Tongue (tissue), 2 donors: ENCODE data around the gene FBXW10. TPM values are rescaled to one million over a fixed set of nuclear protein-coding genes. Genes with fewer than 3 reads are reported as not detected.
"Not testable (repeated sequence)": the region's sequence is repeated elsewhere in the genome, so short reads cannot be mapped to it uniquely, and the experiment has no call there.

Source experiments
- DNase-seq: peaks from one replicate; pipeline ENCODE4 v3.0.0-alpha.2; 2015
- total RNA-seq: library from RNA; depleted of rRNA; stranded (reverse); fragments of >200 nt; gene quantifications from one replicate; pipeline ENCODE4 v1.2.3, GENCODE V29; 2014

The FBXW10 gene
- total RNA-seq, 1 donor from 2014 or later = 0.31 TPM

GRCh38 chr17:18755969-18756368 is 12.1 kb downstream of the FBXW10 start:
- not testable (repeated sequence) for DNase-seq

GRCh38 chr17:18757368-18758044 is 13.7 kb downstream of the FBXW10 start:
- DNase-seq = not testable (repeated sequence)

- not testable (repeated sequence) for DNase-seq
Observed at GRCh38 chr17:18758344-18758743, 14.5 kb downstream of the FBXW10 start.

DNA sequence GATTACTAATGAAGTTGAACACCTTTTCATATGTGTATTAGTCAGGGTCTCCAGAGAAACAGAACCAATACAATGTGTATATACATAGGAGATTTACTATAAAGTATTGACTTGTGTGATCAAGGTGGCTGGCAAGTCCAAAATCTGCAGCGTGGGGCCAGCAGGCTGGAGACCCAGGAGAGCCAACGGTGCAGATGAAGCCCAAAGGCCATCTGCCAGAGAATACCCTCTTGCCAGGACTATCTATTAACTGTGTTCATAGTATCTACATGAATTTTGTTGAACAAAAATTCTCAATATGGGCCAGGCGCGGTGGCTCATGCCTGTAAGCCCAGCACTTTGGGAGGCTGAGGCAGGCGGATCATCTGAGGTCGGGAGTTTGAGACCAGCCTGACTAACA is 16.4 kb downstream of the FBXW10 start:
- not testable (repeated sequence) for DNase-seq

- not testable (repeated sequence) for DNase-seq
Observed at GRCh38 chr17:18770572-18770971, 26.7 kb downstream of the FBXW10 start.

- peak; percentile 8 for DNase-seq
Observed at GRCh38 chr17:18771066-18771465, 27.2 kb downstream of the FBXW10 start.

GRCh38 chr17:18772471-18772870 is 28.6 kb downstream of the FBXW10 start:
- peak; percentile 5 for DNase-seq

GRCh38 chr17:18780991-18781718 is 37.3 kb downstream of the FBXW10 start, which contains the start of gene TVP23B:
Gene TVP23B, plus strand, starts transcription at chr17:18781183. Its CDS starts 111 bp downstream, at chr17:18781294.
- peak; percentile 98 for DNase-seq

DNA sequence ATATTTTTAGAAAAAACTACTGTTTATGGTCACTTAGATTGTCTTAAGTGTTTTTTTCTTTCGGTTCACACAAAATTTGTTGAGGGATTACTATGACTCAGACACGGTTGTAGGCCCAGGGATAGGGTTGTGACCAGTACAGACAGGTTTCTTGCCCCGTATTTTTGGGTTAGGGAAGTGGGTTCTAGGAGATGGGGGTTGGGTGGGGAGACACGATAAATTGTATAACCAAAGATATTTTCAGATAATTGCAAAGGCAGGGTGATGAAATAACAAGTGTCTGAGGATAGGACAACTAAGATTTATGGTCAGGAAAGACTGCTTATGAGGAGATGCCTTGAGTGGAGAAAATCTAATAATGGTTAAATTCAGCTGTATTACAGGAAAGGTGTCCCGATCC is 38.0 kb downstream of the FBXW10 start:
- not testable (repeated sequence) for DNase-seq

GRCh38 chr17:18785933-18786332 is 42.1 kb downstream of the FBXW10 start:
- not testable (repeated sequence) for DNase-seq

GRCh38 chr17:18786890-18787289 is 43.0 kb downstream of the FBXW10 start:
- not testable (repeated sequence) for DNase-seq

GRCh38 chr17:18791402-18791801 is 47.5 kb downstream of the FBXW10 start:
- DNase-seq = not testable (repeated sequence)

DNA sequence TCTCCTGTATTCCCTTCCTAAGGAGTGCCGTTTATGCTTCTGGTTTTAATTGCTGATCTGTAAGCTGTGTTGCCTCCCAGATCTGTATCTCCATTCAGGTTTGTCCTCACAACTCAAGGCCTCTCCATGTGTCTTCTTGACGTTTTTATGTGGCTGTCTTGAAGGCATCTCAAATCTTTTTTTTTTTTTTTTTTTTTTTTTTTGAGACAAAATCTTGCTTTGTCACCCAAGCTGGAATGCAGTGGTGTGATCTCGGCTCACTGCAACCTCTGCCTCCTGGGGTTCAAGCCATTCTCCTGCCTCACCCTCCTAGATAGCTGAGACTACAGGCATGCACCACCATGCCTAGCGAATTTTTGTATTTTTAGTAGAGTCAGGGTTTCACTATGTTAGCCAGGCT is 51.0 kb downstream of the FBXW10 start:
- not testable (repeated sequence) for DNase-seq

GRCh38 chr17:18796887-18797286 is 53.0 kb downstream of the FBXW10 start:
- DNase-seq = not testable (repeated sequence)

DNA sequence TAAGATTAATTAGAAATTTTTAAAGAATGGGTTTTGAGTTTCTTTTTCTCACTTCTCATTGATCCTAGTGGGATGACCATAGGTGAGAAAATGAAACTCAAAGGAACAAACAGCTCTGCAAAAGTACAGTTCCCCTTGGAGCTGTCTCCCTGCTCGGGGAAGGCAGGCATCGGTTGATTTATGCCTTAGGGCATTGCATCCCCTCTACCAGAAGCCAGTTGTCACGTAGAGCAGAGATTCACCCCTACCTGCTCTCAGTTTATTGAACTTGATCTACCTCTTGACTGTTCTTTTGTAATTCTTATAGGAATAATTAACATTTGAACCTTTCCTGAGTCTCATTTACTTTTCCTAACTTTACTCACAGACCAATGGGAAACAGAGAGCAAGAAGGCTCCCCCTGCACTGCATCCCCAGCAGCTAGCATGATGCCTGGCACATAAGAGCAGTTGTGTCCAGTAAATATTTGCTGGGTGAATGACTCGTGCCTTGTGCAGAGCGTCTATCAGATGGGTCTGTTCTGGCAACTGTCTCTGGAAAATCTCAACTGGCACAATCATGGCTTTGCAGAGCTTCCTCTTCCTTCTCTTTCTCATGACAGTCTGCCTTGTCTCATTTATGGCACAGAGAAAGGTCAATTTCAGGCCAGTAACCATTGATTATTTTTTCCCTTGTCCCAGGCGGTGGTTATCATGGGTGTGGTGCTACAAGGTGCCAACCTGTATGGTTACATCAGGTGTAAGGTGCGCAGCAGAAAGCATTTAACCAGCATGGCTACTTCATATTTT is 59.8 kb downstream of the FBXW10 start:
- not testable (repeated sequence) for DNase-seq

- not testable (repeated sequence) for DNase-seq
Observed at GRCh38 chr17:18815924-18816323, 72.1 kb downstream of the FBXW10 start.

GRCh38 chr17:18816489-18817371 is 72.9 kb downstream of the FBXW10 start:
- peak; percentile 79 for DNase-seq

DNA sequence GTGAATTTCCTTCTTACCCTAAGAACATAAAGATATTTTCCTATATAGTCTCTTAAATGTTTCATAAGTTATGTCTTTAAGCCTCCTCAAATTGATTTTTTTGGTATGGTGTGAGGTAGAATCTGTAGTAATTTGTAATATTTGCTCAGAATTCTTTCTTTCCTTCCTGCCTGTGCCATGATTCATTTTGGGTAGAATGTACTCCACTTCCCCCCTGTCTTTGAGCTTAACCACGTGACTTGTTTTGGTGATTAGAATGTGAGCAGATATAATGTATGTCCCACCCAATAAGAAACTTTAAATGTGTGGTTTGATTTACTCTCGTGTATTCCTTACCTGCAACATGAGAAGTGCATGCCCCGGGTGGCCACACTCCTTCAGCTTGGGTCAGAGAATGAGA is 77.6 kb downstream of the FBXW10 start:
- not testable (repeated sequence) for DNase-seq

- DNase-seq = not testable (repeated sequence)
Observed at GRCh38 chr17:18827613-18828012, 83.8 kb downstream of the FBXW10 start.
